Measurements from ENCODE around the gene CSRNP3.
"Not testable (repeated sequence)": the region's sequence is repeated elsewhere in the genome, so short reads cannot be mapped to it uniquely, and the experiment has no call there.

The CSRNP3 gene

DNA sequence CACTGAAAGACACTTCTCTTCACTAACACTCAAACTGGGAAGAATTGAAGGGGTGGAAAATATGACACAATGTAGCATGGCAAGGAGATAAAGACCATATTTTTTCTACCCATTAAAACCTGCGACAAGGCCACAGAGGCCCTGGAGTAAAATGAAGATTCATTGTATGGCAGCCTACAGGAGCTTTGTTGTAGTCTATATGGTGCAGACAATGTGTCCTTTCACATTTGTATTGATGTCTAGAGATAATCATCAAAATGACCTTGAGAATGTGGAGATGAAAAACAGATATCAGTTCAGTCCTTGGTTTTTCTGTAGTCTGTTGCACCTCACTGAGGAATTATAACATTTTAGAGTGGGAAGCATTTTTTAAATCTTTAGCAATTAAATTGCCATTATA lies 80.1 kb downstream of the CSRNP3 start:
- no peak for DNase-seq

DNA sequence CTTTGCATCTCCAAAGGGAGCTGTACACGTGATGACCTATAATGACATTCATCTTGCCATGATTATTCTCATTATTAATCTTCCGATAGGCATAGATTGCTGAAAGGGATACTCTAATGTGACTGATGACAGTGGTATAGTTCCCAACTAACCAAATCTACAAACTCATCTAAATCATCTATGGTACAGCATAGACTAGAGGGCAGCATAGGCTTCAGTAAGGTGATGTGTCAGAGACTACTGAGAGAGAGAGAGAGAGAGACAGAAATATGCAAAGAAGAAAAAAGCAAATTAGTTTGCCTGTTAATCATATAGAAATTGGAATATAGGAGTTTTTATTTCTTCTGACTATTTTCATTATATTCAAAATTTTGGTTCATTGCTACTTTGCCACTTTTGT lies 89.3 kb downstream of the CSRNP3 start:
- no peak for DNase-seq

DNA sequence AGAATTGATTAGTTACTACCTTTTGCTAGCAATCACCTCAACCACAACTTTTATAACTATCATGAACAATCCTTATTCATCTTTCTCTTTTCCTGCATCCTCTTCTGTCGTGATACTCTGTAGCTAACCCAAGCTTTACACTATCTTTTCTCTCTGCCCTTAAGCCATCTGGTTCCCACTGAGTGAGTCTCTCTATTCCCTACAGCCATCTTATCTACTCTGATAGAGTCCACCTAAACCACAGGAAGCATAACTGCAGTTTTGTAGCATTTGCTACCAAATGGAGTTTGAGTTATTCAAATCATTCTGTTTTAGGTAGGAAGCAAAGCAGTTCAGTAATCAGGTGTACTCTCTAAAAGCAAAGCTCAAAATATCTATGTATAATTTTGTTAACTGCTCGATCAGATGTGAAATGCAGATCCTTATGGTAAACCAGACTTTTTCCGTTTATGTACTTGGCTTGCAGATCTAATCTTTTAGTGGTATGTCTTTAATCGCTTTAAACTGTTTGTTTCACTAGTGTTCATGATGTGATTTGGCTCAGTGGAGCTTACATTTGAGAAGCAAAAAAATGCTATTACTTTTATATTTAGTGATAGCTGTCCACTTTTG lies 91.0 kb downstream of the CSRNP3 start:
- no peak for DNase-seq

DNA sequence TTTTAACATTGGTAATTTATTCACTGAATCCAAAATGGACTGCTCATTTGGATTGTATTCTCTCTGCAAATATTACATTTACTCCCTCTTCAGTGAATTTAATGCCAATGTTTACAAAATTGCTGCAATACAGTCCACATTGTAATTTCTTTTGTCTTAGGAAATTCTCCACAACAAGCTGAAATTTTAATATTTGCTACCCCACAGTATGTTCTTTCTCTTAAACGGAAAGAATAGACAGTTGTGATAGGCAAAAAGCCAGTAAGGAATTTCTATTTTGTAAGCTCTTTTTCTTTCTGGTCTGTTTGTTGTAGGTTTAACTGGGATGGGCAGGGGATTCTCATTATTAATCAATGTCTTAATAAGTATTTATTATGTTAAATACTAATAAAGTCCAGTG lies 92.0 kb downstream of the CSRNP3 start:
- DNase-seq = no peak

DNA sequence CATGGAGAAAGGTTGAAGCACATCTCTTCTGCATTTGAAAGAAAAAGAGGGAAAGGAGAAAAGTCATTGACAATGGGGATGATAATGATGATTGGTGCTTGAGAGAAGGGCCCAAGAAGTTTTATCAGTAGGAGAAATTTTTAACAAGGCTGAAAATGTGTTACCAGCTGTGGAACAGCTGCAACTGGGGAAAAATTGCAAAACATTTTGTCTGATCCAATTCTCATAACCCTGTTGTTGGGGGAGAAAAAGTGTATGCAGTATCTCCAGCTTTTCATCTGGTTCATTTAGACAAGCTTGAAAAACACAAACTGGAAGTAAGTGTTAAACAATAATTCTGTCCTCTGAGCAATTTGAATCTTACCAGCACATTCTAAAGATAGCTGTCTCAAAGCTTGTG lies 92.7 kb downstream of the CSRNP3 start:
- DNase-seq = no peak

DNA sequence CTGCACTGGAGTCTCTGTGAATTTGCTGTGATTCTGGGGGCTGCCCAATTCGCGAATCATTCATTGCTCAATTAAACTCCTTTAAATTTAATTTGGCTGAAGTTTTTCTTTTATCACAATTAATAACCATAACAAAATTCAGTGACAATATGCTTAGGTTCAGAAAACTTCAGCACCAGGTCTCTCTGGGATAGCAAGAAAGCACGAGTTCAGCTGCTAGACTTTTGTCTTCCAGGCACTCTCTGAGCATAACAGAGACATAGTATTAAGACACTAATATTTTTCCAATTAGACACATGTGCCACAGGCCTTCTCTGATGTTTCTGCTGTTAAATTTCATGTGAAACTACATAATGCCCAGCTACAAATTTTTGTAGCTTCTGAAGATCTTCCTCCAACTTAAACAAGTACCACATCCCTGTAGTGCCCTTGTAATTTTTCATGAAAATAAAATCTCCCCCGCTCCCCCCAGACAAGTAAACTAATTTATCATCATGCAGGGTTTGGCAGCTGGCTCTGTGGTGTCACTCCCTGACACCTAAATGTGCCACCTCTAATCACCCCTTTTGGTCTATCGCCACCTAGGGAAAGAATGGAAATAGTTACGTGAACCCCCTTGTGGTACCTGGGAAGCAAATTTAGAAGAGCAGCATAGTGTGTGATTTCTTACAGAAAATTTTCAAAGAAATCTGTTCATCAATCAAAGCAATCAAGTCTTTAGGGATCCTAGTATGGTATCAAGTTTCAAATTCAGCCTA lies 94.1 kb downstream of the CSRNP3 start:
- DNase-seq = no peak

DNA sequence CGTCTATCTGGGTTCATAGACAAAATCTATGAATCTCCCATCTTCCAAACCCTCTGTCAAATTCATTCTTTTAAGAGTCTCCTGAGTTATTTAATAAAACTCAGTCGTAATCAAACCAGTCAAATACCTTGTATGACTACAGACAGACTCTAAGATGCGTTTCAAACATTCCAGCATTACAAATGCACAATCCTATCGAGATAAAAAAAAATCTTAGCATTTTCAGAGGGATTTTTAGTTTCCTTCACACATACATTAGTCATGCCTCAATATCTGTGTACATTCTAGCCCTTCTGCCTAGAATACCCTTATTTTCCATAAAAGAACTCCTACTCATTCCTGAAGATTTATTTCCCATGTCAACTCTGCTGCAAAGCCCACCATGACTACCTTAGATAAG lies 96.5 kb downstream of the CSRNP3 start:
- no peak for DNase-seq

DNA sequence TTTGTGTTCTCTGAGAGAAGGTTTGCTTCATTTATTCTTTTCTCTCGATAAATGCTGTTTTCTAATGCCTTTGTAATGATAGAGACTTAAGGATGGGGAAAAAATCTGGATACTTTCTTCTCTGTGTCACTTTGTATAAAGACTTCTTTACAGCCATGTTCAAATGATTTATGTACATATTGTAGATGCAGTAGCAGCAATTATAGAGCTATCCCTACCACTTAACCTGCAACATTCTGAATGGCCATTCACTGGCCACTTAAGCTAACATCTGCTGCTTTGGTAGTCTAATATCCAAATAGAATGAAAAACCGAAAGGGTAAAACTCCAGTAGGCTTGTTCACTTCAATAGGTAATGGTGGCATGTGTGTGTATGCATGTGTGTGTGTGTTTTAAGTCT lies 97.8 kb downstream of the CSRNP3 start:
- DNase-seq = no peak

DNA sequence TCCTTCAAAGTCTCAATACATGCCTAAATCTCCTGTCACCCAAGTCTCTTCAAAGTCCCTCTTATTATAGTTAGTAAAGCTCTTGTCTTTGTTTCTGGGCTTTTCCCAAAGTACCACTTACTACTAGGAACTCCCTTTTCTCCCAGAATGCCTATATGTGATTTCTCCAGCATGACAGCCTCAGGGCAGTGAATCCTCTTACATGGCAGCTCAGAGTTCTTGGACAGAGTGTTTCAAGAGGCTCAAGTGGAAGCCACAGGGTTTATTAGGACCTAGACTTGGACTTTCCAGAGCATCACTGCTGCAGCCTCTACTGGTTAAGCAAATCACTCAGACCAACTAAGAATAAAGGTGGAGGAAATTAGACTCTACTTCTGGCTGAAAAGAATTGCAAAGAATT lies 98.9 kb downstream of the CSRNP3 start:
- DNase-seq = no peak

DNA sequence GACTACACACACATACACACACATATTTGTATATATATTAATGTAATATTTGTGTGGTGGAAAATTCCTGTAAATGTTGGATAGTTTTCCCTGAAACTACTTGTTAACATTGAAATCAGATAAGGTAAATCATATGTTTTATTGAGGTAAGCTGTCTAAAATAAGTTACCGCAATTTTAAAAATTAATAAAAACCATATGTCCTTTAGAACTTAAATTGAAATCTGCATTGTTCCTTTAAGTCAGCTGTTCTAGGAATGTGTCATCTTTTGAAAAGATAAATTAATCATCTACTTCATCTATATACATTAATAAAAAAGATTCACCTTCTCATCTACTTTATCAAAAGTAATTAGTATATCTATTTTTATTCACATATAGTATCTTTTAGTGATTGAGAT lies 102.0 kb downstream of the CSRNP3 start:
- DNase-seq = no peak

- no peak for DNase-seq
Observed at GRCh38 chr2:165572151-165572550, 102.7 kb downstream of the CSRNP3 start.

DNA sequence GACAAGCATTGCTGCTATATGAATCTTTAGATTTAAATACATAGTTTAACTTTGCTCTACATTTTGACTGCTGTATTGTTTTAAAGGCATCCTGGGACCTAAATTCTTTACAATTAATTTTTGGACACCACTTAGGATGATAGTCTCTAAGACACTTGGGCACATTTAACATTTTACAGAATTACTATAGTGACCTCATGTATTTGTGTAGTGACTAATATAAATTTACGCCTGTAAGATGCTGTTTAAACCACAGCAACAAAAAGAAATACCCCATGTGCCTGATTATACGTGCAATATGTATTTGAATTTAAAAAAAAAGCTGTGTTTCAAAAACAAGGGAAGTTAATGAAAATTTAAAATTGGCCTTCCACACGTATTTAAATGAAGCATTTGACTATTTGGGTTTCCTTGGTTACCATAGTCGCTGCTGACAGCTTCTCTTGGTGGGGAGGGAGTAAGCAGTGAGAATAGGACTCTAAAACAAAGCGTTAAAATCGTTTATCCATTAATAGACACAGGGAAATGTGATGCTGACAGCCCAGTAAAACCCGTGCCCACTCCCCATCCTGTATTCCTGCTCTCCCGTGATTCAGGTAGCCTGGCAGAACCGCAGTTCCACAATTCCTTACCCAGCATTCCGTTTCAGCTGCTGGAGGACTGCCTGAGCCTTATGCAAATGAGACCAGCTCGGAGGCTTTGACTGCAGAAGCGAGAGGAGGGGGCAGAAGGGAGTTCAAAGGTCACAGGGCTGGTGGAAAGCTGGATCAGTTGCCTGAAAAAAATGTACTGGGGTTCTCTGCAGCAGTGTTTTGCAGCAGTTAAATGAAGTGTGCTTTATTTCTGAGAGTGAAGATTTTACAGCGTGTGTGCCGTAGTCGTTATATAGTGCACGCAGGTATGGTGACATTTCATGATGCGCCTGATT lies 104.3 kb downstream of the CSRNP3 start:
- DNase-seq = no peak

DNA sequence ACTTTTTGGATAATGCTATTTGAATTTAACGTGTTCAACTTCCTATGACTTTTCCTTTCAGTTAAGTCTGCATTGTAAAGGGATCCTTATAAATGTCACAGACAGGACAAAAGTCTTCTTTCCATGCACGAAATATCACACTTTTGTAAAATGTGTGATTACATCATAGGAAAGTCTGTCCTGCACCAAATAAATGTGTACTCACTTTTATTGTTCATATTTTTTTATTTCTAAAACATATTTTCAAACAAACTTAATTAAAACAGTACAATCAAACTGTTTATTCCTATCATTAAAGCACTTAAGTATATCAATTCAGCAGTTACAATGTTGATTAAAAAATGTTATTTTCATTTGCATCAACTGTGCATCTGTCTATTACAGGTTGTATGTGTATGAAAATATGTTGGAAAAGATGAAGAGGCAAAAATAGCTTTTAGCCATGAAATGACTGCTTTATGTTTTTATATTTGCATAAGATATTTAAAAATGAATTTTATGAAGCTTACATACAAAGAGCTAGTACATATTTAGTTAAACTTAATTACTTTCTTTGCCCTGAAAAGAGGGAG lies 105.6 kb downstream of the CSRNP3 start:
- DNase-seq = no peak

DNA sequence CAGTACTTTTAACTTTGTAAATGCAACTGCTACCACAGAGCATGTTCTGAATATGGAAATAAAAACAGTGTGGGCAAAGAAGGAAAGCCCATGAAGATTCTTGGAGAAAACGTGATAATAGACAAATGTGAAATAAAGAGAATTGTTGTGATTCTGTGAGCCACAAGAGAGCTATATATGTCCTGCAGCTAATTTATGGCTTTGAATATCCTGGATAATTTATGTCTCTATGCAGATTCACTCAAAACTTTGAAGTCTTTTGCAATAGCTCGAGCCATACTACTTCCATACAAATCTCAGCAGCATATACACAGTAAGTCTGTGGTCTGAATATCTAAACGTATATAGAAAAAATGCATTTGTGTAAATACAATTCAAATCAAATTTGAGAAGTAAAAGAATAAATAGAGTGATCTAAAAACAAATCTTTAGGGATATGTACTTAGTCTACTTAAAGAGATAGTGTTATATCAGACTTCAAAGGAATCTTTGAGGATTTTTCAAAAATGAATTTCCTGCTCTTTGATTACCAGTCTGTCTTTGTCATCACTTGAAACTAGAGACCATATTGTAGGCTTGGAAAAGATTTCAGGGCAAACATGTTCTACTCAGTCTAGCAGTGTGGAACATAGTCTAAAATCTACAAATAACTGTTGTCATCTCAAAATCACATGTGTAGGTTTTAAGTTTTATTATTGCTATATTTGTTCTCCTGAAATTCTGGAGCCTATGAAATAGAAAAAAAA lies 107.1 kb downstream of the CSRNP3 start:
- DNase-seq = no peak

GRCh38 chr2:165582409-165582808 lies 112.9 kb downstream of the CSRNP3 start:
- no peak for DNase-seq

DNA sequence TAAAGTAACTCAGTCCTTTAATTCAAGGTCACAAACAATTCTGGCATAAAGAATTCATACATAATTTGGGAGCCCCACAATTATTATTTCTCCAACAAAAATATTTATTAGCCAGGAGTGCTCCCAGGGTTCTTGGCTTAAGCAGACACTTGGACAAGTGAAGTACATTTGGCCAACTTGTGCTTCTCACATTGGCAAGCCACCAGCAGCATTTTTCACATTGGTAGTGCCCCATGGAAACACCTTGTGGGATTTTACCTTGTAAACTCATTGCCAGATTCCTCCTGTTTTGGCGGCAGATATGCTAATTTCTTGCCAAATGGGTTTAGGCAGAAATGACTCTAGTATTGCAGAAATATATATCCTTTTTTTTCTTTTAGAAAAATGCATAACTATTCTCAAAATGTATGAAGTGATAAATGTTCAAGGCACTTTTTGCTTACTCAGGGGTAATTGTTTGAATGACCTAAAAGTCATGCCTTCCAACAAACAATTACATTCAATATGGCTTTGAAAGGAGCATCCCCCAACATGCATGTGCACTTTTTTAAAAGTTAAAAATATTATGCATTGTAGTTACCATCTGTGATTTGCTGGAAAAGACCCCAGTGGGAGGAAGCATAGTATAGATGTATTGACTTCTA lies 113.5 kb downstream of the CSRNP3 start:
- DNase-seq = no peak

- DNase-seq = no peak
Observed at GRCh38 chr2:165584126-165584654, 114.7 kb downstream of the CSRNP3 start.

GRCh38 chr2:165586019-165586418 lies 116.5 kb downstream of the CSRNP3 start:
- no peak for DNase-seq

GRCh38 chr2:165587335-165587938 lies 117.9 kb downstream of the CSRNP3 start:
- DNase-seq = no peak

DNA sequence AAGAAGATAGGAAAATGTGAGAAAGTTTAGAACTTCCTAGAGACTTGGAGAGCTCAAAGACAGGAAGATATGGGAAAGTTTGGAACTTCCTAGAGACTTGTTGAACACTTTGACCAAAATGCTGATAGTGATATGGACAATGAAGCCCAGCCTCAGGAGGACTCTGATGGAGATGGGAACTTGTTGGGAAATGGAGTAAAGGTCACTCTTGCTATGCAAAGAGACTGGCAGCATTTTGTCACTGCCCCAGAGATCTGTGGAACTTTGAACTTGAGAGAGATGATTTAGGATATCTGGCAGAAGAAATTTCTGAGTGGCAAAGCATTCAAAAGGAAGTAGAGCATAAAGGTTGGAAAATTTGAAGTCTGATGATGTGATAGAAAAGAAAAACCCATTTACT lies 121.5 kb downstream of the CSRNP3 start:
- not testable (repeated sequence) for DNase-seq

- no peak for DNase-seq
Observed at GRCh38 chr2:165593081-165593480, 123.6 kb downstream of the CSRNP3 start.
